Trophoblast cell (in vitro differentiated cells and primary cell): ENCODE data around the gene AMOT.

Experiments used
- DNase-seq, 2 donors: peaks; one replicate each; pipeline ENCODE4 v3.0.0-alpha.2; 2016
- H2AFZ ChIP-seq: 2 replicates; pipeline ENCODE4 v1.6.1; 2013; ENCODE audit warnings: low read length, moderate library complexity, mild to moderate bottlenecking; ENCODE audit not compliant: insufficient read depth, poor library complexity
- H2AK5ac ChIP-seq: 2 replicates; pipeline ENCODE4 v1.6.1; 2013; ENCODE audit warnings: mild to moderate bottlenecking, low read length
- H2BK120ac ChIP-seq: 2 replicates; pipeline ENCODE4 v1.6.1; 2013; ENCODE audit warnings: low read length, mild to moderate bottlenecking, moderate library complexity; ENCODE audit not compliant: insufficient read depth, poor library complexity
- H2BK12ac ChIP-seq: 2 replicates; pipeline ENCODE4 v1.6.1; 2013; ENCODE audit warnings: mild to moderate bottlenecking, low read length, moderate library complexity
- H2BK5ac ChIP-seq: 2 replicates; pipeline ENCODE4 v1.6.1; 2013; ENCODE audit warnings: low read length, low read depth, moderate library complexity, mild to moderate bottlenecking; ENCODE audit not compliant: poor library complexity
- H3K14ac ChIP-seq: 2 replicates; pipeline ENCODE4 v1.6.1; 2013; ENCODE audit warnings: mild to moderate bottlenecking, low read length
- H3K18ac ChIP-seq: 2 replicates; pipeline ENCODE4 v1.6.1; 2013; ENCODE audit warnings: mild to moderate bottlenecking, low read length
- H3K23ac ChIP-seq: 2 replicates; pipeline ENCODE4 v1.6.1; 2013; ENCODE audit warnings: low read length
- H3K27ac ChIP-seq: 2 replicates; pipeline ENCODE4 v1.5.1; 2013; ENCODE audit warnings: low read depth, mild to moderate bottlenecking, inconsistent platforms, low read length, moderate library complexity
- H3K27me3 ChIP-seq: 2 replicates; pipeline ENCODE4 v1.6.1; 2013; ENCODE audit warnings: inconsistent platforms, mild to moderate bottlenecking, low read length, moderate library complexity; ENCODE audit not compliant: insufficient read depth
- H3K36me3 ChIP-seq, 2 experiments: 1 replicate in 1 of 2; 2 replicates in 1 of 2; pipeline ENCODE4 v1.6.1; 2013; ENCODE audit warnings: low read length in 2 of 2, mild to moderate bottlenecking in 2 of 2, moderate library complexity in 1 of 2; ENCODE audit not compliant: insufficient read depth in 2 of 2, control insufficient read depth in 1 of 2
- H3K4ac ChIP-seq: 2 replicates; pipeline ENCODE4 v1.6.1; 2013; ENCODE audit warnings: low read depth, mild to moderate bottlenecking, low read length, moderate library complexity
- H3K4me1 ChIP-seq, 2 experiments: 1 replicate in 1 of 2; 2 replicates in 1 of 2; pipeline ENCODE4 v1.6.1; 2013; ENCODE audit warnings: low read length in 2 of 2, mild to moderate bottlenecking in 2 of 2, moderate library complexity in 1 of 2; ENCODE audit not compliant: insufficient read depth in 2 of 2, control insufficient read depth in 1 of 2
- H3K4me2 ChIP-seq: 2 replicates; pipeline ENCODE4 v1.6.1; 2013; ENCODE audit warnings: inconsistent platforms, mild to moderate bottlenecking, low read length, moderate library complexity
- H3K4me3 ChIP-seq: 2 replicates; pipeline ENCODE4 v1.5.1; 2013; ENCODE audit warnings: mild to moderate bottlenecking, low read depth, low read length, inconsistent platforms
- H3K79me1 ChIP-seq: one replicate; pipeline ENCODE4 v1.6.1; 2013; ENCODE audit warnings: low read length
- H3K79me2 ChIP-seq: 2 replicates; pipeline ENCODE4 v1.6.1; 2013; ENCODE audit warnings: low read length, mild to moderate bottlenecking; ENCODE audit not compliant: control insufficient read depth, insufficient read depth, poor library complexity
- H3K9ac ChIP-seq: 2 replicates; pipeline ENCODE4 v1.6.1; 2013; ENCODE audit warnings: mild to moderate bottlenecking, low read length
- H3K9me3 ChIP-seq: 2 replicates; pipeline ENCODE4 v1.6.1; 2013; ENCODE audit warnings: low read depth, mild to moderate bottlenecking, control low read depth, inconsistent platforms, low read length; ENCODE audit not compliant: insufficient read depth
- H4K12ac ChIP-seq: 2 replicates; pipeline ENCODE4 v1.6.1; 2013; ENCODE audit warnings: low read depth, mild to moderate bottlenecking, low read length, moderate library complexity
- H4K8ac ChIP-seq: 2 replicates; pipeline ENCODE4 v1.6.1; 2013; ENCODE audit warnings: low read depth, mild to moderate bottlenecking, low read length, moderate library complexity
- H4K91ac ChIP-seq: one replicate; pipeline ENCODE4 v1.6.1; 2013; ENCODE audit warnings: low read depth, mild to moderate bottlenecking, low read length, moderate library complexity
- WGBS: extraction: QIAGEN DNeasy Blood & Tissue Kit; methylation state at CpG from one replicate; pipeline ENCODE4 v1.1.7; 2013; ENCODE audit warnings: missing lambda C conversion rate; ENCODE audit not compliant: insufficient read length, insufficient coverage; ENCODE audit errors: extremely low coverage; 5-methylcytosine and 5-hydroxymethylcytosine counted together

The AMOT gene

DNA sequence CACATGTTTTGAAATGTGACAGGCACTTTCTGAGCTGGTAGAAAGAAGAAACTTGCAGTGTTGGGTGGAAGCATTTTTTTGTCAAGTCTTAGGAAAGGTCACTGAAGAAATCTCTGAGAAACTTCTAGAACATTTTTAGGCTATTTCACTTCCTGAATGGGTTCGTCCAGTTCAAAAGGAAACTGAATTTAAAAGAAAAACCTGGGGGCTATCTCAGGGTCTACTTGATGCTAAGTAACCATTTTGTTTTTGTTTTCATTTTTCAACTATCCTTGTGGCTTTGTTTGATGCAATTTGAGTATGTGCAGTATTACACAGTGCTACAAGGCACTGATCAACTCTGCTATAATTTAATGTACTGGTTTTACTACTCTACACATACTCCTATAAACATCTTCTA, 34.0 kb upstream of the AMOT start:
- no peak overlapping the region for H3K14ac ChIP-seq
- H3K9me3 ChIP-seq: no peaks in the 10 kb centered on the region
- WGBS: no CpG with 5 or more reads among the region's 1 CpG
- no peak overlapping the region for H2AFZ ChIP-seq
- no peak overlapping the region for H2BK5ac ChIP-seq
- DNase-seq: no peak
- H3K36me3 ChIP-seq: no peaks in the 10 kb centered on the region
- H4K91ac ChIP-seq: no peak overlapping the region
- H3K9ac ChIP-seq: no peak overlapping the region
- no peak overlapping the region for H3K4me2 ChIP-seq
- H3K23ac ChIP-seq: no peak overlapping the region
- peaks cover 1% of the 10 kb centered on the region for H3K79me1 ChIP-seq
- no peak overlapping the region for H3K4me3 ChIP-seq
- H3K79me2 ChIP-seq: no peaks in the 10 kb centered on the region
- H3K4me1 ChIP-seq: no peaks in the 10 kb centered on the region
- no peak overlapping the region for H3K27ac ChIP-seq
- H4K8ac ChIP-seq: no peak overlapping the region
- no peak overlapping the region for H2AK5ac ChIP-seq
- H4K12ac ChIP-seq: no peak overlapping the region
- no peak overlapping the region for H2BK120ac ChIP-seq
- no peak overlapping the region for H3K18ac ChIP-seq
- no peak overlapping the region for H3K4ac ChIP-seq
- H3K27me3 ChIP-seq: no peaks in the 10 kb centered on the region
- no peak overlapping the region for H2BK12ac ChIP-seq

DNA sequence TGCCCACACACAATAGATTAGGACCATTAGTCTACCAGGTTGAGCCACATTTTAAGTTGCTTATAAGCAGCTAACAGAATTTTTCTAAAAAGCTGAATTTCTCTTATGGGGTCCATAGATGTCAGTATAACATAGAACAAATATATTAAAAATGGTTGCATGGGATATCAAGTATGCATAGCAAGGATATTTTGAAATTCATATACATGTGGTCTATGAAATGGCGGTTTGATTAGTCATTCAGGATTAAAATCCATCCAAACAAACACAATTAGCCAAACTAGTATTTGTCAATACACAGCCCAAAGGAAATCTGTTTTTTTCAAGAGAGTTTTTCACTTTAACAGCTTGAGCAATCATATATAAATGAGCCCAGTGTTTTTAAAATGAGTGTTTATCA, 33.5 kb upstream of the AMOT start:
- Histone ChIP-seq H3K4ac (no peak overlapping the region), H3K23ac (no peak overlapping the region), H3K36me3 (no peaks in the 10 kb centered on the region), H3K27ac (no peak overlapping the region), H4K8ac (no peak overlapping the region), H2AFZ (no peak overlapping the region), H3K14ac (no peak overlapping the region), H3K27me3 (no peaks in the 10 kb centered on the region), H4K12ac (no peak overlapping the region), H4K91ac (no peak overlapping the region), H2AK5ac (no peak overlapping the region), H2BK12ac (no peak overlapping the region), H3K79me2 (no peaks in the 10 kb centered on the region), H3K4me2 (no peak overlapping the region), H3K9ac (no peak overlapping the region), H2BK120ac (no peak overlapping the region), H3K79me1 (peaks cover 1% of the 10 kb centered on the region), H2BK5ac (no peak overlapping the region), H3K9me3 (no peaks in the 10 kb centered on the region), H3K4me3 (no peak overlapping the region), H3K4me1 (peaks cover 0 to under 1% of the 10 kb centered on the region in 2 experiments), H3K18ac (no peak overlapping the region)
- no CpG with 5 or more reads among the region's 1 CpG for WGBS
- no peak for DNase-seq

DNA sequence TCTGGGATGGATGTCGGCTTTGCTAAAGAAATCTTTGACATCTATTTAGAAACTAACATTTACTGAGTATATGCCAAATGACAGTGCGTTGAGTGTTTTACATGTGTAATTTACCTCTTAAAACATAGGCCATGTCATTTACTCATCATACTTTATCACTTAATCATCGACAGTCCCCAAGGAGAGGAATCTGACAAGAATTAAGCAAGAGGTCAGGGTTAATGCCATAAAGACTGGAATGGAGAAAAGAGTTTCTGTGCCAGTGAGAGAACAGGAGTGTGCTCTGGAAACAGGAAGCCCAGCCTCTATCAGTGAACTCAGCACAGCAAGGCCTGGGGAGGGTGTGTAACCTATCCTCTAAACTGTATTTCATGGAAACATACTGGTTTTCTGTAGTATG, 28.0 kb upstream of the AMOT start:
- Histone ChIP-seq H3K23ac (no peak overlapping the region), H4K8ac (no peak overlapping the region), H3K18ac (no peak overlapping the region), H3K79me2 (no peaks in the 10 kb centered on the region), H4K91ac (no peak overlapping the region), H2BK120ac (no peak overlapping the region), H3K4me2 (no peak overlapping the region), H2AFZ (no peak overlapping the region), H2AK5ac (no peak overlapping the region), H2BK5ac (no peak overlapping the region), H3K4me3 (no peak overlapping the region), H3K9me3 (no peaks in the 10 kb centered on the region), H3K79me1 (peaks cover 8% of the 10 kb centered on the region), H3K9ac (no peak overlapping the region), H3K4me1 (peaks cover 0 to 11% of the 10 kb centered on the region in 2 experiments), H3K27me3 (no peaks in the 10 kb centered on the region), H3K27ac (no peak overlapping the region), H2BK12ac (no peak overlapping the region), H3K4ac (no peak overlapping the region), H4K12ac (no peak overlapping the region), H3K36me3 (no peaks in the 10 kb centered on the region), H3K14ac (no peak overlapping the region)
- DNase-seq: peak in 1 of 2 donors; percentile 49
- no CpG with 5 or more reads among the region's 3 CpGs for WGBS

DNA sequence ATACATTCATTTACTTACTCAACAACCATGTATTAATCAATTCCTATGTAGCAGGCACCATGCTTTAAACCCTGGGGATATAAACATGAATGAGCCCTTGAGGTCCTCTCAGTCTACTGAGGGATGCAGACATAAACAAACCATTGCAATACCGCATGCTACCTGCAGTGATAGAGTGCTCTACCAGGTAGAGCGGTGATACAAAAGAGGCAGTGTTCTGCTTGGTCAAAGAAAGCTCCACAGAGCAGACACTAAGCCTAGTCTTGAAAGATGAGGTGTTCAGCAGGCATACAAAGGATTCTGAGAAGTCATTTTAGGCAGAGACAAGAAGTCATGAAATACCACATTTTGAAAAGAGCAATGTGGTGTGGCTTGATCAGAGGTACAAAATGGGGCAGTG, 26.9 kb upstream of the AMOT start:
- Histone ChIP-seq H3K4me1 (peaks cover 0 to 11% of the 10 kb centered on the region in 2 experiments), H2AK5ac (no peak overlapping the region), H2BK120ac (no peak overlapping the region), H3K4ac (no peak overlapping the region), H3K18ac (no peak overlapping the region), H4K12ac (no peak overlapping the region), H3K79me1 (peaks cover 8% of the 10 kb centered on the region), H3K4me3 (no peak overlapping the region), H3K9ac (no peak overlapping the region), H2BK5ac (no peak overlapping the region), H3K27ac (no peak overlapping the region), H3K4me2 (no peak overlapping the region), H2BK12ac (no peak overlapping the region), H2AFZ (no peak overlapping the region), H3K36me3 (no peaks in the 10 kb centered on the region), H3K27me3 (no peaks in the 10 kb centered on the region), H4K91ac (no peak overlapping the region), H3K9me3 (no peaks in the 10 kb centered on the region), H3K79me2 (no peaks in the 10 kb centered on the region), H4K8ac (no peak overlapping the region), H3K14ac (no peak overlapping the region), H3K23ac (no peak overlapping the region)
- WGBS: no CpG with 5 or more reads among the region's 2 CpGs
- peak in 1 of 2 donors; percentile 24 for DNase-seq
